ENCODE data around the gene SRGAP1. TPM values are rescaled to one million over a fixed set of nuclear protein-coding genes. Genes with fewer than 3 reads are reported as not detected.

The SRGAP1 gene
- total RNA-seq, 1 experiment from 2014 or later = 26.8 TPM

GRCh38 chr12:64098709-64099354 is 254.3 kb downstream of the SRGAP1 start:
- POLR2A ChIA-PET = no interaction called here
- Histone ChIP-seq H3K4me3 (ENCODE audit: low read depth in 2 of 2, low read length in 2 of 2) (no peak overlapping the region), H3K27ac (ENCODE audit: low read length) (no peak overlapping the region), H3K27me3 (ENCODE audit: control insufficient read depth, insufficient read depth, low read length) (no peaks in the 10 kb centered on the region), H3K36me3 (ENCODE audit: control insufficient read depth, insufficient read depth, low read length) (peaks cover 12% of the 10 kb centered on the region), H3K4me1 (ENCODE audit: control insufficient read depth, insufficient read depth, low read length) (peaks cover 1% of the 10 kb centered on the region; the same call in 1 of the 2 replicates), H3K9me3 (ENCODE audit: control insufficient read depth, insufficient read depth, low read depth, low read length) (no peaks in the 10 kb centered on the region)
- TF ChIP-seq CTCF (IDR thresholded peaks at IDR 0.05) (no peak), SIN3A (IDR thresholded peaks at IDR 0.05; ENCODE audit: borderline replicate concordance, insufficient read depth, low read depth, low read length) (no peak), TCF7L2 (IDR thresholded peaks at IDR 0.05; ENCODE audit: low read depth, low read length) (no peak), REST (IDR thresholded peaks at IDR 0.05; ENCODE audit: insufficient read depth in 1 of 2, low read depth in 2 of 2, low read length in 1 of 2) (no peak), POLR2AphosphoS5 (IDR thresholded peaks at IDR 0.05; ENCODE audit: low read depth, low read length) (no peak)
- no peak for ATAC-seq
- CTCF ChIA-PET = no interaction called here
- no TSS peak for BruUV-seq (replicated peaks)
- DNase-seq (ENCODE audit: low read depth, low spot score) = no peak
- intact Hi-C loops (cut with micrococcal nuclease; ENCODE audit: unreplicated experiment) = no loop called here
- in situ Hi-C loops (cut with HindIII; ENCODE audit: low pct_unique_long_range_greater_than_20kb, low sequenced_read_pairs) = no loop called here

GRCh38 chr12:64099397-64099796 is 254.9 kb downstream of the SRGAP1 start:
- Histone ChIP-seq H3K36me3 (ENCODE audit: control insufficient read depth, insufficient read depth, low read length) (peaks cover 12% of the 10 kb centered on the region), H3K9me3 (ENCODE audit: control insufficient read depth, insufficient read depth, low read depth, low read length) (no peaks in the 10 kb centered on the region), H3K4me1 (ENCODE audit: control insufficient read depth, insufficient read depth, low read length) (peaks cover 5% of the 10 kb centered on the region; the same call in 1 of the 2 replicates), H3K27me3 (ENCODE audit: control insufficient read depth, insufficient read depth, low read length) (no peaks in the 10 kb centered on the region), H3K27ac (ENCODE audit: low read length) (no peak overlapping the region), H3K4me3 (ENCODE audit: low read depth in 2 of 2, low read length in 2 of 2) (no peak overlapping the region)
- POLR2A ChIA-PET = no interaction called here
- intact Hi-C loops (cut with micrococcal nuclease; ENCODE audit: unreplicated experiment) = no loop called here
- DNase-seq (ENCODE audit: low read depth, low spot score) = no peak
- no TSS peak for BruUV-seq (replicated peaks)
- ATAC-seq = 0 out of 2 replicates have a peak, but pooled peaks have one; percentile 66
- CTCF ChIA-PET = no interaction called here
- TF ChIP-seq SIN3A (IDR thresholded peaks at IDR 0.05; ENCODE audit: borderline replicate concordance, insufficient read depth, low read depth, low read length) (no peak), TCF7L2 (IDR thresholded peaks at IDR 0.05; ENCODE audit: low read depth, low read length) (no peak), CTCF (IDR thresholded peaks at IDR 0.05) (no peak), REST (IDR thresholded peaks at IDR 0.05; ENCODE audit: insufficient read depth in 1 of 2, low read depth in 2 of 2, low read length in 1 of 2) (no peak)
- in situ Hi-C loops (cut with HindIII; ENCODE audit: low pct_unique_long_range_greater_than_20kb, low sequenced_read_pairs) = no loop called here
